Activated CD8-positive, alpha-beta memory T cell treated with anti-CD3 and anti-CD28 coated beads, Interleukin-2, amount 50 U/mL, for 24 hours (primary cell): ENCODE measurements around the gene EPS8L2.

Experiments used
- DNase-seq: peaks from one replicate; pipeline ENCODE4 v3.0.0-alpha.2; 2020; ENCODE audit errors: extremely low read depth

EPS8L2 gene

GRCh38 chr11:762421-763072 lies 56.5 kb downstream of the EPS8L2 start:
- DNase-seq: no peak

GRCh38 chr11:763073-763463 lies 57.0 kb downstream of the EPS8L2 start:
- no peak for DNase-seq

- no peak for DNase-seq
These were observed 57.7 kb downstream of the EPS8L2 start for GRCh38 chr11:763549-764321.

GRCh38 chr11:764322-765024 lies 58.4 kb downstream of the EPS8L2 start:
- no peak for DNase-seq

GRCh38 chr11:765025-765801 lies 59.2 kb downstream of the EPS8L2 start:
- no peak for DNase-seq

- no peak for DNase-seq
These were observed 59.7 kb downstream of the EPS8L2 start for GRCh38 chr11:765802-766091.

GRCh38 chr11:766106-766935 lies 60.3 kb downstream of the EPS8L2 start:
- no peak for DNase-seq

GRCh38 chr11:766936-767210 lies 60.8 kb downstream of the EPS8L2 start:
- DNase-seq: no peak

- no peak for DNase-seq
These were observed 61.2 kb downstream of the EPS8L2 start for GRCh38 chr11:767238-767637.

GRCh38 chr11:769887-770641 lies 64.0 kb downstream of the EPS8L2 start:
- DNase-seq: no peak

- DNase-seq: no peak
These were observed 64.9 kb downstream of the EPS8L2 start for GRCh38 chr11:770642-771616.

GRCh38 chr11:771617-772204 lies 65.7 kb downstream of the EPS8L2 start:
- no peak for DNase-seq

GRCh38 chr11:772429-773390 lies 66.7 kb downstream of the EPS8L2 start:
- no peak for DNase-seq

- DNase-seq: no peak
These were observed 67.4 kb downstream of the EPS8L2 start for GRCh38 chr11:773425-773824.

GRCh38 chr11:773830-774229 lies 67.8 kb downstream of the EPS8L2 start:
- DNase-seq: no peak

- no peak for DNase-seq
These were observed 69.0 kb downstream of the EPS8L2 start for GRCh38 chr11:774873-775592.

- no peak for DNase-seq
These were observed 70.2 kb downstream of the EPS8L2 start for GRCh38 chr11:776263-776560.
